HEK293 (cell line): ENCODE results near the gene RTN4.

Source experiments
- CTCF ChIP-seq: fragments of 450-650 bp; formaldehyde crosslinking; IDR thresholded peaks from 2 replicates; pipeline ENCODE4 v1.5.1; 2016; ENCODE audit warnings: missing biosample characterization, missing genetic modification characterization
- ZNF114 ChIP-seq: fragments of 450-650 bp; formaldehyde crosslinking; IDR thresholded peaks from 2 replicates; pipeline ENCODE4 v1.5.0; 2017; ENCODE audit warnings: missing biosample characterization, missing genetic modification characterization
- ZNF488 ChIP-seq: fragments of 450-650 bp; formaldehyde crosslinking; IDR thresholded peaks from 2 replicates; pipeline ENCODE4 v1.5.1; 2016; ENCODE audit warnings: missing biosample characterization, missing genetic modification characterization
- ZNF521 ChIP-seq: fragments of 450-650 bp; formaldehyde crosslinking; IDR thresholded peaks from 2 replicates; pipeline ENCODE4 v1.5.1; 2017; ENCODE audit warnings: missing biosample characterization, mild to moderate bottlenecking, missing genetic modification characterization

GRCh38 chr2:55043841-55044240 is 6.4 kb downstream of the RTN4 start:
- no peak for TF ChIP-seq ZNF521 (tag by site-specific recombination)
- TF ChIP-seq CTCF: no peak
- no peak for TF ChIP-seq ZNF114 (tag by site-specific recombination)
- TF ChIP-seq ZNF488: no peak
